Keratinocyte (primary cell): ENCODE data around the gene ZNF316. TPM values are rescaled to one million over a fixed set of nuclear protein-coding genes. Genes with fewer than 3 reads are reported as not detected.

Experiments
- DNase-seq: peaks from one replicate; pipeline ENCODE4 v3.0.0-alpha.2; 2011; ENCODE audit warnings: low read depth, missing footprints, low spot score
- FAIRE-seq: peaks from 2 replicates; lab custom pipeline; 2011; peaks lifted over from hg19 to GRCh38; lab: Jason Lieb, UNC
- H2AFZ ChIP-seq: 2 replicates; pipeline ENCODE4 v1.6.0; 2012; ENCODE audit warnings: low read length, control low read depth, inconsistent platforms; ENCODE audit not compliant: control insufficient read depth
- H3K27ac ChIP-seq: 2 replicates; pipeline ENCODE4 v1.5.1; 2011; ENCODE audit warnings: low read length; ENCODE audit not compliant: control insufficient read depth, insufficient read depth
- H3K27me3 ChIP-seq: 3 replicates; pipeline ENCODE4 v1.6.0; 2011; ENCODE audit warnings: low read length; ENCODE audit not compliant: control insufficient read depth, insufficient read depth; ENCODE audit errors: extremely low read depth
- H3K36me3 ChIP-seq, 2 experiments: 2 replicates in 1 of 2; 3 replicates in 1 of 2; pipeline ENCODE4 v1.5.1; 2011; ENCODE audit warnings: low read length in 2 of 2, mild to moderate bottlenecking in 1 of 2; ENCODE audit not compliant: control insufficient read depth in 2 of 2, insufficient read depth in 2 of 2; ENCODE audit errors: extremely low read depth in 1 of 2
- H3K4me1 ChIP-seq: 3 replicates; pipeline ENCODE4 v1.5.1; 2011; ENCODE audit warnings: low read length; ENCODE audit not compliant: control insufficient read depth, insufficient read depth; ENCODE audit errors: extremely low read depth
- H3K4me2 ChIP-seq: 3 replicates; pipeline ENCODE4 v1.6.0; 2011; ENCODE audit warnings: low read depth, low read length; ENCODE audit not compliant: control insufficient read depth, insufficient read depth; ENCODE audit errors: extremely low read depth
- H3K4me3 ChIP-seq, 3 experiments: fragments of 200-600 bp in 1 of 3; sonication (generic) in 1 of 3; 2 replicates in 2 of 3; 3 replicates in 1 of 3; pipeline ENCODE4 v1.5.1; 2011 to 2016; ENCODE audit warnings: low read length in 3 of 3, mild to moderate bottlenecking in 3 of 3, control low read depth in 2 of 3, inconsistent platforms in 1 of 3, low read depth in 1 of 3, mixed read lengths in 1 of 3, mixed run types in 1 of 3, moderate library complexity in 1 of 3; ENCODE audit not compliant: control insufficient read depth in 2 of 3, insufficient read depth in 2 of 3; ENCODE audit errors: extremely low read depth in 1 of 3
- H3K79me2 ChIP-seq: 2 replicates; pipeline ENCODE4 v1.6.0; 2012; ENCODE audit warnings: low read length; ENCODE audit not compliant: control insufficient read depth, insufficient read depth
- H3K9ac ChIP-seq: 3 replicates; pipeline ENCODE4 v1.6.0; 2011; ENCODE audit warnings: low read length; ENCODE audit not compliant: control insufficient read depth, insufficient read depth; ENCODE audit errors: extremely low read depth
- H3K9me1 ChIP-seq: 3 replicates; pipeline ENCODE4 v1.6.0; 2011; ENCODE audit warnings: low read length; ENCODE audit not compliant: control insufficient read depth, insufficient read depth; ENCODE audit errors: extremely low read depth
- H3K9me3 ChIP-seq: 2 replicates; pipeline ENCODE4 v1.5.1; 2012; ENCODE audit warnings: low read depth, low read length; ENCODE audit not compliant: control insufficient read depth
- H4K20me1 ChIP-seq: 3 replicates; pipeline ENCODE4 v1.6.0; 2011; ENCODE audit warnings: low read length; ENCODE audit not compliant: control insufficient read depth, insufficient read depth; ENCODE audit errors: extremely low read depth
- EZH2 ChIP-seq: IDR thresholded peaks from one replicate; pipeline ENCODE4 v1.6.1; 2012; ENCODE audit warnings: inconsistent platforms, mild to moderate bottlenecking, low read length, moderate library complexity
- dilution Hi-C: fragments of 300-500 bp; cut with MboI; formaldehyde crosslinking; loops from one replicate; pipeline ENCODE4 v1.7.0; 2020; ENCODE audit warnings: low sequenced_read_pairs; ENCODE audit not compliant: extremely low pct_ligation_motif_present
- polyA plus RNA-seq, 5 experiments: library from polyadenylated mRNA; depleted of rRNA in 3 of 5; stranded (reverse) in 3 of 5; stranded (forward) in 1 of 5; unstranded in 1 of 5; fragments of >200 nt; gene quantifications; 1 replicate in 1 of 5; 2 replicates in 3 of 5; 3 replicates in 1 of 5; pipeline versions ENCODE4 v1.2.1 to v1.2.3, GENCODE V29; 2011 to 2012; ENCODE audit warnings: missing spikeins in 2 of 5, low read depth in 1 of 5, low replicate concordance in 1 of 5
- TF ChIP-seq, protein P1 (sequence below), 3 experiments: IDR thresholded peaks in 1 of 3; conservative IDR thresholded peaks in 1 of 3; optimal IDR thresholded peaks in 1 of 3; 2 replicates in 2 of 3; 3 replicates in 1 of 3; pipeline versions ENCODE3 to v1.5.1; 2011; ENCODE audit warnings: low read length in 3 of 3, mild to moderate bottlenecking in 3 of 3, moderate library complexity in 2 of 3, control low read depth in 1 of 3, inconsistent platforms in 1 of 3; ENCODE audit not compliant: insufficient read depth in 2 of 3; ENCODE audit errors: extremely low read depth in 1 of 3

ZNF316 gene
- polyA plus RNA-seq, 1 donor (not counting 4 experiments of a cell fraction or from before 2014, with no cell fraction given), result 5.1 TPM

- Histone ChIP-seq H3K4me2 (no peak overlapping the region), H4K20me1 (no peaks in the 10 kb centered on the region), H3K27ac (no peak overlapping the region), H3K9ac (no peak overlapping the region), H3K79me2 (no peaks in the 10 kb centered on the region), H3K9me3 (no peaks in the 10 kb centered on the region), H3K36me3 (peaks cover 14 to 15% of the 10 kb centered on the region in 2 experiments), H2AFZ (no peak overlapping the region), H3K4me1 (no peaks in the 10 kb centered on the region), H3K4me3 (no peak overlapping the region), H3K27me3 (no peaks in the 10 kb centered on the region), H3K9me1 (no peaks in the 10 kb centered on the region)
- FAIRE-seq, result no peak
- no peak for TF ChIP-seq EZH2
- TF ChIP-seq, protein P1, sequence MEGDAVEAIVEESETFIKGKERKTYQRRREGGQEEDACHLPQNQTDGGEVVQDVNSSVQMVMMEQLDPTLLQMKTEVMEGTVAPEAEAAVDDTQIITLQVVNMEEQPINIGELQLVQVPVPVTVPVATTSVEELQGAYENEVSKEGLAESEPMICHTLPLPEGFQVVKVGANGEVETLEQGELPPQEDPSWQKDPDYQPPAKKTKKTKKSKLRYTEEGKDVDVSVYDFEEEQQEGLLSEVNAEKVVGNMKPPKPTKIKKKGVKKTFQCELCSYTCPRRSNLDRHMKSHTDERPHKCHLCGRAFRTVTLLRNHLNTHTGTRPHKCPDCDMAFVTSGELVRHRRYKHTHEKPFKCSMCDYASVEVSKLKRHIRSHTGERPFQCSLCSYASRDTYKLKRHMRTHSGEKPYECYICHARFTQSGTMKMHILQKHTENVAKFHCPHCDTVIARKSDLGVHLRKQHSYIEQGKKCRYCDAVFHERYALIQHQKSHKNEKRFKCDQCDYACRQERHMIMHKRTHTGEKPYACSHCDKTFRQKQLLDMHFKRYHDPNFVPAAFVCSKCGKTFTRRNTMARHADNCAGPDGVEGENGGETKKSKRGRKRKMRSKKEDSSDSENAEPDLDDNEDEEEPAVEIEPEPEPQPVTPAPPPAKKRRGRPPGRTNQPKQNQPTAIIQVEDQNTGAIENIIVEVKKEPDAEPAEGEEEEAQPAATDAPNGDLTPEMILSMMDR (optimal IDR thresholded peaks at IDR 0.05 in 1 of 3, IDR thresholded peaks at IDR 0.05 in 1 of 3, conservative IDR thresholded peaks at IDR 0.05 in 1 of 3; ENCODE audit: extremely low read depth in 1 of 3, insufficient read depth in 2 of 3, low read length in 3 of 3), result no peak
- DNase-seq, result no peak
- dilution Hi-C loops, result no loop called here
These were observed 15.4 kb downstream of the ZNF316 start for GRCh38 chr7:6652446-6653011.

DNA sequence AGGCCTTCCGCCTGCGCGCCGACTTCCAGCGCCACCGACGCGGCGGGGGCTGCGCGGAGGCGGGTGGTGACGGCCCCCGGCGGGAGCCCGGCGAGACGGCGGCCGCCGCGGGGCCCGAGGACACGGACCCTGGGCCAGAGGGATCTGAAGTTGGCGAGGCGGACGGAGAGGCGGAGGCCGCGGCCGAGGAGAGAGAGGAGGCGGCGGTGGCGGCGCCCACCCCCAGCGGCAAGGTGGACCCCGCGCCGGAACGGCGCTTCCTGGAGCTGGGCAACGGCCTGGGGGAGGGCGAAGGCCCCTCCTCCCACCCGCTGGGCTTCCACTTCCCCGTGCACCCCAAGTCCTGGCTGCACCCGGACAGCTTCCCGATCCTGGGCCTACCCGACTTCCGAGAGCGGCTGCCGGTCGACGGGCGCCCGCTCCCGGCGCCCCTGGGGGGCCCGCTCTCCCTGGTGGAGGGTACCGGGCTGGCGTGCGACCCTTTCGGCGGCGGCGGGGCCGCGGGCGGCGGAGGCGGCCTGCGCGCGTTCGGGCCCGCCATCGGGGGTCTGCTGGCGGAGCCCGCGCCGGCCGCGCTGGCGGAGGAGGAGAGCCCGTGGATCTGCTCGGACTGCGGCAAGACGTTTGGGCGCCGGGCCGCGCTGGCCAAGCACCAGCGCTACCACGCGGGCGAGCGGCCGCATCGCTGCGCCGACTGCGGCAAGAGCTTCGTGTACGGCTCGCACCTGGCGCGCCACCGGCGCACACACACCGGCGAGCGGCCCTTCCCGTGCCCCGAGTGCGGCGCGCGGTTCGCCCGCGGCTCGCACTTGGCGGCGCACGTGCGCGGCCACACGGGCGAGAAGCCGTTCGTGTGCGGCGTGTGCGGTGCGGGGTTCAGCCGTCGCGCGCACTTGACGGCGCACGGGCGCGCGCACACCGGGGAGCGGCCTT, 16.2 kb downstream of the ZNF316 start:
- Histone ChIP-seq H3K27me3 (no peaks in the 10 kb centered on the region), H3K79me2 (no peaks in the 10 kb centered on the region), H3K4me2 (no peak overlapping the region), H3K4me1 (no peaks in the 10 kb centered on the region), H3K9me3 (no peaks in the 10 kb centered on the region), H3K27ac (no peak overlapping the region), H3K9me1 (no peaks in the 10 kb centered on the region), H2AFZ (no peak overlapping the region), H3K4me3 (no peak overlapping the region), H3K36me3 (peaks cover 12 to 15% of the 10 kb centered on the region in 2 experiments), H4K20me1 (no peaks in the 10 kb centered on the region), H3K9ac (no peak overlapping the region)
- FAIRE-seq (no peak), DNase-seq (no peak)
- dilution Hi-C loops, result no loop called here
- TF ChIP-seq, protein P1 (optimal IDR thresholded peaks at IDR 0.05 in 1 of 3, IDR thresholded peaks at IDR 0.05 in 1 of 3, conservative IDR thresholded peaks at IDR 0.05 in 1 of 3; ENCODE audit: extremely low read depth in 1 of 3, insufficient read depth in 2 of 3, low read length in 3 of 3), result no peak
- no peak for TF ChIP-seq EZH2
